AG09309 (cell line): ENCODE results near the gene CST6.
"Not testable (repeated sequence)": the region's sequence is repeated elsewhere in the genome, so short reads cannot be mapped to it uniquely, and the experiment has no call there.

Experiments used
- DNase-seq: peaks from one replicate; pipeline ENCODE4 v3.0.0-alpha.2; 2010; ENCODE audit warnings: low read depth
- H3K4me3 ChIP-seq: 2 replicates; pipeline ENCODE4 v1.5.1; 2011; ENCODE audit warnings: mild to moderate bottlenecking, low read depth, low read length, moderate library complexity; ENCODE audit not compliant: control insufficient read depth
- TF ChIP-seq, protein P1 (sequence below): IDR thresholded peaks from 2 replicates; pipeline ENCODE4 v1.5.1; 2011; ENCODE audit warnings: mild to moderate bottlenecking, low read depth, low read length, inconsistent platforms; ENCODE audit not compliant: insufficient read depth, control insufficient read depth; ENCODE audit errors: missing control alignments

The CST6 gene

DNA sequence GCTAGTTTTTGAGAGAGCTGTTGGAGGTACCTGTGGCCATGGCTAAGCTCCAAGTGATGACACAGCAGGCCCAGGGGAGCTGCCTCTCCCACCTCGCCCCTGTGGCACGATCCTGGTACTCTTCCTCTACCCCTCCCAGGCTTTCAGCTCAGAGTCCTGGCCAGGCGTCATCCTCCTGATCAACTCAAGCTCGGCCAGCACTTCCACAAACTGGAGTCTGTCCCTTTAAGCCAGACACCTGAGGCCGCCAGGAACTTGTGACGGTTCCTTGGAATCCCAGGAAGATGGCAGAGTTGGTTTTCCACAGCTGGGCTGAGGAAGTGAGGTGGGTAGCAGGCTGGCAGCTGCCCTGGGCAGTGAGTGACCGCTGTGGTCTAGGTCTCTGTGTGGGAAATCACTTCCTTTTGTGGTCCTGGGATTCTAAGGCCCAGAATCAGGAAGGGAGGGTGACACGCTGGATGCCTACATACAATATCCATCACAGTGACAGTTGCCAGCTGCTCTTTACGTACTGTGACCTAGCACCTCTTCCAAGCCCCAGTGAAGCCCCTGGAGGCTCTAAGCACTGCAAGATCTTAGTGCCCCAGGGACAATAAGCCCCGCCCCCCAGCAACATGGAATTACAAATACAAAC, 3.2 kb upstream of the CST6 start:
- TF ChIP-seq, protein P1, sequence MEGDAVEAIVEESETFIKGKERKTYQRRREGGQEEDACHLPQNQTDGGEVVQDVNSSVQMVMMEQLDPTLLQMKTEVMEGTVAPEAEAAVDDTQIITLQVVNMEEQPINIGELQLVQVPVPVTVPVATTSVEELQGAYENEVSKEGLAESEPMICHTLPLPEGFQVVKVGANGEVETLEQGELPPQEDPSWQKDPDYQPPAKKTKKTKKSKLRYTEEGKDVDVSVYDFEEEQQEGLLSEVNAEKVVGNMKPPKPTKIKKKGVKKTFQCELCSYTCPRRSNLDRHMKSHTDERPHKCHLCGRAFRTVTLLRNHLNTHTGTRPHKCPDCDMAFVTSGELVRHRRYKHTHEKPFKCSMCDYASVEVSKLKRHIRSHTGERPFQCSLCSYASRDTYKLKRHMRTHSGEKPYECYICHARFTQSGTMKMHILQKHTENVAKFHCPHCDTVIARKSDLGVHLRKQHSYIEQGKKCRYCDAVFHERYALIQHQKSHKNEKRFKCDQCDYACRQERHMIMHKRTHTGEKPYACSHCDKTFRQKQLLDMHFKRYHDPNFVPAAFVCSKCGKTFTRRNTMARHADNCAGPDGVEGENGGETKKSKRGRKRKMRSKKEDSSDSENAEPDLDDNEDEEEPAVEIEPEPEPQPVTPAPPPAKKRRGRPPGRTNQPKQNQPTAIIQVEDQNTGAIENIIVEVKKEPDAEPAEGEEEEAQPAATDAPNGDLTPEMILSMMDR: no peak
- H3K4me3 ChIP-seq: no peak overlapping the region
- DNase-seq: no peak

DNA sequence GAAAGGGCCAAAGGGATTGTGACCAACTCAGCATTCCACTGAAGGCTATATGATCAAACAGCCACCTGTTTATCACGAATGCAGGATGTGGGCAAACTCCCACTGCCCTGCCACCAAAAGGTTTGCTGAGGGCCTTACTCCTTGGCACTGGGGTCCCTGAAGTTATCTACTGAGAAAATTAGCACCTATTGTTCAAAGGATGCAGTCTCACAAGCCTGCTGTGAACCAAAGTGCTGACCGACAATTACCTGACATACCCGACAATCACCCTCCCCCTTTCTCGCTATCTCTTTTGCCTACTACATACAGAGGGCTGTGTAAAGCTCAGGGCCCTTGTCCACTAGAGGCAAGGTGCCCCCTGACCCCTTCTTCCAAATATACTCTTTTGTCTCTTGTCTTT, 1.8 kb upstream of the CST6 start:
- DNase-seq, H3K4me3 ChIP-seq: not testable (repeated sequence)

DNA sequence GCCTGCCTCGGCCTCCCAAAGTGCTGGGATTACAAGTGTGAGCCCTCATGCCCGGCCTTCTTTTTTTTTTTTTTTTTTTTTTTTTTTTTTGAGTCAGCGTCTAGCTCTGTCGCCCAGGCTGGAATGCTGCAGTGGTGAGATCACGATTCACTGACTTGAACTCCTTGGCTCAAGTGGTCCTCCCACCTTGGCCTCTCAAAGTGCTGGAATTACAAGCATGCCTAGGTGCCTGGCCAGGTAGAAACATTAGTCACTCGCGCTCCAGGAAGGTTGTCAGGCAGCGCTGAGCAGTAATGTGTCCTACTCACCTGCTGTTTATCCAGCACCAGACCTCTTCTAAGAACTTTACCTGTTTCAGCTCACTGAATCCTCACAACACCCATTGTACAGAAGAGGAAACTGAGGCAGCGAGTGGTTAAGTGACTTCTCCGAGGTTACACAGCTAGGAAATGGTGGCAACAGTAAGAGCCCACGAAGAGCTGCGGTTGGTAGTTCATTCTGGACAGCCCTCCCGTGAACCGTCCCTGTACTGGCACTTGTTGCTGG, 496 bp upstream of the CST6 start:
- TF ChIP-seq, protein P1: no peak
- no peak for DNase-seq
- H3K4me3 ChIP-seq: no peak overlapping the region

DNA sequence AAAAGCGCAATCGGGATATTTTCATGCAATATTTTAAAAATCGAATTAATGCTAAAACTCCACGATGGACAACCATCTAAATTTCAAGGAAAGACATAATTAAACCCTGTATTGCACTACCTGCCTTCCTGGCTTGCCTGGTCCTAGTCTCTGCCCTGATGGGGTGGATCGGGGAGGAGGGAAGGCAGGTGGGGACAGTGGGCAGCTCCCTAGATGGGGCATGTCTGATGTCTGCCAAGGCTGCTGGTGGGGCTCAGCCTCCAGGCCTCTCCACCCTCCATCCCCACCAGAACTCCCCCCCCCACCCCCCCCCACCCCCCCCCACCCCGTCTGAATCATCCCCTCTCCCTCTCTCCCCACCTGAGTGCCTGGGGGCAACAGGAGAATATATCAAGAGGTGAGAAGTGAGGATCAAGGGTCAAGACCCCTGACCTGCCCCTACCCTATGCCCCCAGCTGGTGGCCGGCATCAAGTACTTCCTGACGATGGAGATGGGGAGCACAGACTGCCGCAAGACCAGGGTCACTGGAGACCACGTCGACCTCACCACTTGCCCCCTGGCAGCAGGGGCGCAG, 650 bp downstream of the CST6 start:
- TF ChIP-seq, protein P1: no peak

DNA sequence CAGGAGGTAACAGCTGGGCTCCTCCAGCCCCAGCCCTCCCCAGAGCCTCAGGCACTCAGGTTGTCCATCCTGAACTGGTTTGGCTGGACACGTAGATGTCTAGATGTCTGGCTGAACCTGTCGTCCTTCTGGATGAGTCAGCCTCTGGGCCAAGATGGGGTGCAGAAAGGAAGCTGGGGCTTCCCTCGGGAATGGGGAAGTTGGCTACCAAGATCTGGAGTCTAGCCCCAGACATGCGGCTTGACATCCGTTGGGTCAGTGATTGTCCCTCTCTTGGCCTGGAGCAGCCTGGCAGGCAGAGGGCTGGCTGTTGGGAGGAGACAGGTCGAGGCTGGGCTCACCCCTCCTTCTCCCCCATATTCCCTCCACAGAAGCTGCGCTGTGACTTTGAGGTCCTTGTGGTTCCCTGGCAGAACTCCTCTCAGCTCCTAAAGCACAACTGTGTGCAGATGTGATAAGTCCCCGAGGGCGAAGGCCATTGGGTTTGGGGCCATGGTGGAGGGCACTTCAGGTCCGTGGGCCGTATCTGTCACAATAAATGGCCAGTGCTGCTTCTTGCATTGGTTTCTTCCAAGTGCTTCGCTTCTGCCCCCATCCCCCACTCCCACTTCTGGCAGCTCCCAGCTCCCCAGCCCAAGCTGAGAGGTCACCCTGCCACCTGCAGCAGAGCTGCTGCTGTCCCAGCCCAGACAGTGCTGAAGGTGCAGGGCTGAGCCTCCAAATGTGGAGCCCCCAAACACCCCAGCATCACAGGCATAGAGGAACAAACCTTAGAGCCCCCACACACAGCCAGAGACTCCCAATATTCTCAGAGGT, 1.3 kb downstream of the CST6 start:
- no peak for DNase-seq
- no peak overlapping the region for H3K4me3 ChIP-seq
- TF ChIP-seq, protein P1: no peak

More for the DNA sequence above, 650 bp downstream of the CST6 start:
- no peak for DNase-seq
- no peak overlapping the region for H3K4me3 ChIP-seq

DNA sequence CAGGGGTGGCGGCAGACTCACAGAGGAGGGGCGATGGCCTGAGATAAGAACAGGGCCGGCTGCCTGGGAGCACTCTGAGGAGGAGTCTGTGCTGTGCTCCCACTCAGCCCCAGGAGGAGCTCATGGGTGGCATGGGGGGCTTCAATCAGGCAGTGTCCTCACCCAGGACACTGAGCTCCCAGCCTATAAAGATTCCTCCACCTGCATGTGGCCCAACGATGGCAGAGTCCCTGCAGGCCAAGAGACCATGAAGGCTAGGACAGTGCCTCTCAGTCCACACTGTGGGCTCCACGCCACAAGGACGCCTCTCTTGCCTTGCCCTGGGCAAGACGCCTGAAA, 1.9 kb downstream of the CST6 start:
- TF ChIP-seq, protein P1: no peak
- no peak for DNase-seq
- H3K4me3 ChIP-seq: no peak overlapping the region
